Kidney (tissue), 14 donors: ENCODE data around the gene IL13RA1. TPM values are rescaled to one million over a fixed set of nuclear protein-coding genes. Genes with fewer than 3 reads are reported as not detected.

Experiments used
- DNase-seq, 5 donors: peaks; one replicate each; pipeline ENCODE4 v3.0.0-alpha.2; 2013 to 2020
- FAIRE-seq: peaks from 2 replicates; lab custom pipeline; 2012; peaks lifted over from hg19 to GRCh38; lab: Jason Lieb, UNC
- H3K27ac ChIP-seq, 2 donors: one replicate each; pipeline ENCODE4 v1.7.0; 2013; ENCODE audit warnings: low read depth in 2 of 2, low read length in 2 of 2, inconsistent platforms in 1 of 2
- H3K27me3 ChIP-seq: one replicate; pipeline ENCODE4 v1.7.1; 2013; ENCODE audit warnings: low read length, inconsistent platforms; ENCODE audit not compliant: control insufficient read depth, insufficient read depth
- H3K36me3 ChIP-seq, 3 donors: one replicate each; pipeline versions ENCODE4 v1.7.0 to v1.7.1; 2013; ENCODE audit warnings: low read length in 3 of 3, control low read depth in 1 of 3, inconsistent platforms in 1 of 3; ENCODE audit not compliant: insufficient read depth in 3 of 3, control insufficient read depth in 2 of 3
- H3K4me1 ChIP-seq, 3 donors: one replicate each; pipeline versions ENCODE4 v1.7.0 to v1.7.1; 2013; ENCODE audit warnings: low read length in 3 of 3, inconsistent platforms in 1 of 3, low read depth in 1 of 3; ENCODE audit not compliant: control insufficient read depth in 2 of 3, insufficient read depth in 2 of 3
- H3K4me3 ChIP-seq, 3 donors: one replicate each; pipeline versions ENCODE4 v1.7.0 to v1.8.1; 2013; ENCODE audit warnings: low read length in 3 of 3, control low read depth in 1 of 3, inconsistent platforms in 1 of 3
- H3K9ac ChIP-seq, 3 donors: one replicate each; pipeline versions ENCODE4 v1.7.0 to v1.7.1; 2013; ENCODE audit warnings: low read length in 3 of 3, control low read depth in 1 of 3, inconsistent platforms in 1 of 3
- H3K9me3 ChIP-seq, 3 donors: one replicate each; pipeline versions ENCODE4 v1.7.0 to v1.7.1; 2013; ENCODE audit warnings: low read length in 3 of 3, control low read depth in 1 of 3, inconsistent platforms in 1 of 3; ENCODE audit not compliant: control insufficient read depth in 2 of 3, insufficient read depth in 1 of 3
- intact Hi-C: fragments of 100-400 bp; cut with DNase I; formaldehyde crosslinking; loops from one replicate; pipeline ENCODE4 v1.11.1; 2022
- polyA plus RNA-seq: library from polyadenylated mRNA; stranded (reverse); fragments of 350-450 nt; fragmentation: Illumina TruSeq; extraction: RNeasy Lipid Tissue Mini Kit (QIAGEN cat#74804); gene quantifications from one replicate; pipeline ENCODE4 v1.2.3, GENCODE V29; 2014; ENCODE audit warnings: low read depth, low replicate concordance; ENCODE audit not compliant: insufficient read depth
- total RNA-seq: library from RNA; stranded (reverse); fragmentation: NEBNext Ultra II Directional; extraction: Animal tissue kit (Norgen Biotek cat#: 25700); gene quantifications from one replicate; pipeline ENCODE4 v1.2.1, GENCODE V29; 2021
- TF ChIP-seq, protein P1 (sequence below): IDR thresholded peaks from 3 replicates; pipeline ENCODE4 v1.5.1; 2012; ENCODE audit warnings: mild to moderate bottlenecking, moderate library complexity, borderline replicate concordance; ENCODE audit not compliant: insufficient read depth; ENCODE audit errors: extremely low read depth
- donor health status: control.
- donor health status: control.
- donor health status: control.
- donor health status: control.
- donor health status: control.
- donor health status: DM: yes; HTN: yes; CAD: no.
- donor health status: Normal renal cell carcinoma (clear cell type).

Gene IL13RA1
- total and polyA plus RNA-seq, 2 donors from 2014 or later: 26.5 to 79.8 TPM

DNA sequence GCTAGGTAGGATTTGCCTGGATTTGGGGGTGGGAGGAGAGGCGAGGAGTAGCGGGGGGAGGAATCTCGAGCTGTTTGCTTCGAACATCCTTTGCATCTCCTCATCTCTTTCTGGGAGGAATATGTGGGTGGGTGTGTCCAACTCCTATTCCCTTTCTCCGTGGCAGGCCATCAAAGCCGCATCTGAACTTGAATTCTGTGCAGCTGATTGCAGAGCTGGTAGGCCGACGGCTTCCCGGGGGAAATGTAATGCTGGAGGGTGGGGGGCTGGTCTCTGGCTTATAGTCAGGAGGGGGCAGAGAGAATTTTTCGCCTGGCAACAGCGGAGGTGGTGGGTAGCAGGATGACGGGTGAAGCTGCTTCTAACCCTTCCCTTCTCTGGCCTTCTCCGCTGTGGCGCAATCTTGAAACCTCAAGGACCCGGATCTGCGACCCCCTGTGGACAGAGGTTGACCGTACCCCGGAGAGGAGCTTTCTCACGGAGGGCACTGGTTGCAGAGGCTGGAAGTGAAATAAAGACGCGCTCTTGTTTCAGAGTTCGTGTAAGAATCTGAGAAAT, 96.8 kb downstream of the IL13RA1 start:
- Histone ChIP-seq H3K27me3 (peaks cover 9% of the 10 kb centered on the region), H3K36me3 (no peaks in the 10 kb centered on the region), H3K9ac (no peak overlapping the region), H3K4me3 (peak overlapping the region in 2 of 3 donors; percentile 13 to 20), H3K27ac (no peak overlapping the region), H3K4me1 (peaks cover 0 to 2% (median 0%) of the 10 kb centered on the region in 3 donors), H3K9me3 (no peaks in the 10 kb centered on the region)
- TF ChIP-seq, protein P1, sequence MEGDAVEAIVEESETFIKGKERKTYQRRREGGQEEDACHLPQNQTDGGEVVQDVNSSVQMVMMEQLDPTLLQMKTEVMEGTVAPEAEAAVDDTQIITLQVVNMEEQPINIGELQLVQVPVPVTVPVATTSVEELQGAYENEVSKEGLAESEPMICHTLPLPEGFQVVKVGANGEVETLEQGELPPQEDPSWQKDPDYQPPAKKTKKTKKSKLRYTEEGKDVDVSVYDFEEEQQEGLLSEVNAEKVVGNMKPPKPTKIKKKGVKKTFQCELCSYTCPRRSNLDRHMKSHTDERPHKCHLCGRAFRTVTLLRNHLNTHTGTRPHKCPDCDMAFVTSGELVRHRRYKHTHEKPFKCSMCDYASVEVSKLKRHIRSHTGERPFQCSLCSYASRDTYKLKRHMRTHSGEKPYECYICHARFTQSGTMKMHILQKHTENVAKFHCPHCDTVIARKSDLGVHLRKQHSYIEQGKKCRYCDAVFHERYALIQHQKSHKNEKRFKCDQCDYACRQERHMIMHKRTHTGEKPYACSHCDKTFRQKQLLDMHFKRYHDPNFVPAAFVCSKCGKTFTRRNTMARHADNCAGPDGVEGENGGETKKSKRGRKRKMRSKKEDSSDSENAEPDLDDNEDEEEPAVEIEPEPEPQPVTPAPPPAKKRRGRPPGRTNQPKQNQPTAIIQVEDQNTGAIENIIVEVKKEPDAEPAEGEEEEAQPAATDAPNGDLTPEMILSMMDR: no peak
- FAIRE-seq: no peak
- peak in 4 of 5 donors; percentile 22 to 41 (median 26) for DNase-seq
- intact Hi-C loops: no loop called here

DNA sequence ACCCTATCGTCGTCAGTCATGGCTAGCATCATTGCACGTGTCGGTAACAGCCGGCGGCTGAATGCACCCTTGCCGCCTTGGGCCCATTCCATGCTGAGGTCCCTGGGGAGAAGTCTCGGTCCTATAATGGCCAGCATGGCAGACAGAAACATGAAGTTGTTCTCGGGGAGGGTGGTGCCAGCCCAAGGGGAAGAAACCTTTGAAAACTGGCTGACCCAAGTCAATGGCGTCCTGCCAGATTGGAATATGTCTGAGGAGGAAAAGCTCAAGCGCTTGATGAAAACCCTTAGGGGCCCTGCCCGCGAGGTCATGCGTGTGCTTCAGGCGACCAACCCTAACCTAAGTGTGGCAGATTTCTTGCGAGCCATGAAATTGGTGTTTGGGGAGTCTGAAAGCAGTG, 97.8 kb downstream of the IL13RA1 start:
- Histone ChIP-seq H3K4me1 (peaks cover 0 to 2% (median 0%) of the 10 kb centered on the region in 3 donors), H3K27ac (no peak overlapping the region), H3K27me3 (peaks cover 9% of the 10 kb centered on the region), H3K9ac (no peak overlapping the region), H3K4me3 (no peak overlapping the region), H3K36me3 (no peaks in the 10 kb centered on the region), H3K9me3 (no peaks in the 10 kb centered on the region)
- DNase-seq (peak in 1 of 5 donors; percentile 6), FAIRE-seq (no peak)
- TF ChIP-seq, protein P1: no peak
- intact Hi-C loops: no loop called here

DNA sequence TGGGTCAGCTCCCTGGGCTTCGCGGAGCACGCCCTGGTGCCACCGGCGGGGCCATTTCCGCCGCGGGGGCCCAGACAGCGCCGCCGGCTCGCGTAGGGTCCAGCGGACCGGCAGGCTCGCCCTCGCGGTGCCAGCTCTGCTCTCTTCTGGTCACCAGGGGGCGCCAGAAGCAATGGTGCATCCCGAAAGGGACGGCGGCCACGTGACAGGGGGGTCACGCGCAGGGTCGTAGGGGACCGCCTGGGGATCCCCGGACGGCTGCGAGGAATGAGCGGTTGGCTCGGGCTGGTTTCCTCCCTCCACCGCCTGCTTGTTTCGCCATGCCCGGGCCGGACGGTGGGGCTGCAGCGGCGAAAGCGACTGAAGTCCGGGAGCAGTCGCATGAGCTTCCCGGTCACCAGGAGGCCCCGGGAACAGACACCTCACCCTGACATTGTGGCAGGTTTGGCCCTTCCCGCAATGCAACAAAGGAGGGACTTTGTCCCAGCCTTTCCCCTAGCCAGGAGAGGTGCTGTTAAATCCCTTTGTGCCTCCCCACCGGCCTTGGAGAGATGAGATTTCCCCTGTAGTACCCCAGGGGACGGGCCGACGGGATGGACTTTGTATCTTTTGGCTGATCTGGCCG, 112.0 kb downstream of the IL13RA1 start:
- Histone ChIP-seq H3K36me3 (no peaks in the 10 kb centered on the region), H3K27me3 (no peaks in the 10 kb centered on the region), H3K4me3 (peak overlapping the region; percentile 23 to 51 (median 30)), H3K9me3 (no peaks in the 10 kb centered on the region), H3K27ac (peak overlapping the region in 1 of 2 donors; percentile 22), H3K4me1 (peaks cover 0 to 4% (median 0%) of the 10 kb centered on the region in 3 donors), H3K9ac (peak overlapping the region in 1 of 3 donors; percentile 12)
- DNase-seq: peak; percentile 53 to 88 (median 77)
- intact Hi-C loops: no loop called here
- TF ChIP-seq, protein P1: peak; percentile 47
- no peak for FAIRE-seq

Other genes with a start within 250 kb of the IL13RA1 start
- 49.5 TPM for gene DOCK11, start 231.8 kb upstream of the IL13RA1 start, total RNA-seq
- 11.4 TPM for gene DOCK11, start 231.8 kb upstream of the IL13RA1 start, polyA plus RNA-seq
- gene ZCCHC12, start 96.2 kb downstream of the IL13RA1 start, total RNA-seq: not detected
- not detected for gene ZCCHC12, start 96.2 kb downstream of the IL13RA1 start, polyA plus RNA-seq
- 5.5 TPM for gene LONRF3, start 247.0 kb downstream of the IL13RA1 start, total RNA-seq
- gene LONRF3, start 247.0 kb downstream of the IL13RA1 start, polyA plus RNA-seq: 0.67 TPM